Measurements from ENCODE around the gene DCDC1.

Gene DCDC1

GRCh38 chr11:31369348-31370329 lies at the start of gene DCDC1, which contains the start of gene DNAJC24:
Gene DCDC1, minus strand, starts transcription at chr11:31369739. Its CDS starts 41,459 bp downstream, at chr11:31328280.
Gene DNAJC24, plus strand, starts transcription at chr11:31369860. Its CDS starts 889 bp downstream, at chr11:31370749.
- peak; percentile 95 for DNase-seq (ENCODE audit: low read depth, low spot score)
- Histone ChIP-seq H3K9me3 (ENCODE audit: control insufficient read depth, insufficient read depth, low read length) (no peaks in the 10 kb centered on the region), H3K27me3 (ENCODE audit: control insufficient read depth, insufficient read depth, low read length) (no peaks in the 10 kb centered on the region), H3K27ac (ENCODE audit: low read length) (no peak within 1 kb of the TSS), H3K4me3 (ENCODE audit: low read length) (peak within 1 kb of the TSS; percentile 63; the same call in 1 of the 2 replicates), H3K36me3 (ENCODE audit: control insufficient read depth, insufficient read depth, low read length) (no peaks in the 10 kb centered on the region), H3K4me1 (ENCODE audit: control insufficient read depth, insufficient read depth, low read length) (no peaks in the 10 kb centered on the region)
- WGBS (ENCODE audit: insufficient coverage, insufficient read length) = no CpG with 5 or more reads among the region's 53 CpGs

- Histone ChIP-seq H3K4me3 (ENCODE audit: low read length) (no peak overlapping the region), H3K4me1 (ENCODE audit: control insufficient read depth, insufficient read depth, low read length) (no peaks in the 10 kb centered on the region), H3K9me3 (ENCODE audit: control insufficient read depth, insufficient read depth, low read length) (no peaks in the 10 kb centered on the region), H3K27ac (ENCODE audit: low read length) (no peak overlapping the region), H3K36me3 (ENCODE audit: control insufficient read depth, insufficient read depth, low read length) (no peaks in the 10 kb centered on the region), H3K27me3 (ENCODE audit: control insufficient read depth, insufficient read depth, low read length) (no peaks in the 10 kb centered on the region)
- no peak for DNase-seq (ENCODE audit: low read depth, low spot score)
- WGBS (ENCODE audit: insufficient coverage, insufficient read length) = no CpG with 5 or more reads among the region's 3 CpGs
Measured at GRCh38 chr11:31419138-31419537, 49.6 kb upstream of the DCDC1 start.

GRCh38 chr11:31417816-31418215 lies 48.3 kb upstream of the DCDC1 start:
- H3K4me3 ChIP-seq (ENCODE audit: low read length) = no peak overlapping the region
- no peaks in the 10 kb centered on the region for H3K4me1 ChIP-seq (ENCODE audit: control insufficient read depth, insufficient read depth, low read length)
- no peaks in the 10 kb centered on the region for H3K27me3 ChIP-seq (ENCODE audit: control insufficient read depth, insufficient read depth, low read length)
- no peak for DNase-seq (ENCODE audit: low read depth, low spot score)
- H3K27ac ChIP-seq (ENCODE audit: low read length) = no peak overlapping the region
- H3K9me3 ChIP-seq (ENCODE audit: control insufficient read depth, insufficient read depth, low read length) = no peaks in the 10 kb centered on the region
- no peaks in the 10 kb centered on the region for H3K36me3 ChIP-seq (ENCODE audit: control insufficient read depth, insufficient read depth, low read length)
- WGBS (ENCODE audit: insufficient coverage, insufficient read length) = no CpG with 5 or more reads among the region's 2 CpGs

GRCh38 chr11:31417357-31417756 lies 47.8 kb upstream of the DCDC1 start:
- Histone ChIP-seq H3K36me3 (ENCODE audit: control insufficient read depth, insufficient read depth, low read length) (no peaks in the 10 kb centered on the region), H3K9me3 (ENCODE audit: control insufficient read depth, insufficient read depth, low read length) (no peaks in the 10 kb centered on the region), H3K4me3 (ENCODE audit: low read length) (no peak overlapping the region), H3K4me1 (ENCODE audit: control insufficient read depth, insufficient read depth, low read length) (no peaks in the 10 kb centered on the region), H3K27me3 (ENCODE audit: control insufficient read depth, insufficient read depth, low read length) (no peaks in the 10 kb centered on the region), H3K27ac (ENCODE audit: low read length) (no peak overlapping the region)
- no CpG with 5 or more reads among the region's 1 CpG for WGBS (ENCODE audit: insufficient coverage, insufficient read length)
- no peak for DNase-seq (ENCODE audit: low read depth, low spot score)

GRCh38 chr11:31415435-31415834 lies 45.9 kb upstream of the DCDC1 start:
- H3K36me3 ChIP-seq (ENCODE audit: control insufficient read depth, insufficient read depth, low read length) = no peaks in the 10 kb centered on the region
- no peaks in the 10 kb centered on the region for H3K27me3 ChIP-seq (ENCODE audit: control insufficient read depth, insufficient read depth, low read length)
- H3K4me3 ChIP-seq (ENCODE audit: low read length) = no peak overlapping the region
- no peak for DNase-seq (ENCODE audit: low read depth, low spot score)
- no peak overlapping the region for H3K27ac ChIP-seq (ENCODE audit: low read length)
- H3K9me3 ChIP-seq (ENCODE audit: control insufficient read depth, insufficient read depth, low read length) = no peaks in the 10 kb centered on the region
- WGBS (ENCODE audit: insufficient coverage, insufficient read length) = no CpG with 5 or more reads among the region's 4 CpGs
- H3K4me1 ChIP-seq (ENCODE audit: control insufficient read depth, insufficient read depth, low read length) = no peaks in the 10 kb centered on the region

GRCh38 chr11:31414338-31414737 lies 44.8 kb upstream of the DCDC1 start:
- Histone ChIP-seq H3K4me1 (ENCODE audit: control insufficient read depth, insufficient read depth, low read length) (no peaks in the 10 kb centered on the region), H3K36me3 (ENCODE audit: control insufficient read depth, insufficient read depth, low read length) (no peaks in the 10 kb centered on the region), H3K9me3 (ENCODE audit: control insufficient read depth, insufficient read depth, low read length) (no peaks in the 10 kb centered on the region), H3K4me3 (ENCODE audit: low read length) (no peak overlapping the region), H3K27ac (ENCODE audit: low read length) (no peak overlapping the region), H3K27me3 (ENCODE audit: control insufficient read depth, insufficient read depth, low read length) (no peaks in the 10 kb centered on the region)
- no peak for DNase-seq (ENCODE audit: low read depth, low spot score)
- 100% methylated on average over 1 of the region's 3 CpGs for WGBS (ENCODE audit: insufficient coverage, insufficient read length)

- H3K36me3 ChIP-seq (ENCODE audit: control insufficient read depth, insufficient read depth, low read length) = no peaks in the 10 kb centered on the region
- no peak overlapping the region for H3K27ac ChIP-seq (ENCODE audit: low read length)
- H3K4me1 ChIP-seq (ENCODE audit: control insufficient read depth, insufficient read depth, low read length) = no peaks in the 10 kb centered on the region
- no peak overlapping the region for H3K4me3 ChIP-seq (ENCODE audit: low read length)
- H3K9me3 ChIP-seq (ENCODE audit: control insufficient read depth, insufficient read depth, low read length) = no peaks in the 10 kb centered on the region
- no peak for DNase-seq (ENCODE audit: low read depth, low spot score)
- no peaks in the 10 kb centered on the region for H3K27me3 ChIP-seq (ENCODE audit: control insufficient read depth, insufficient read depth, low read length)
- no CpG with 5 or more reads among the region's 2 CpGs for WGBS (ENCODE audit: insufficient coverage, insufficient read length)
Measured at GRCh38 chr11:31412946-31413345, 43.4 kb upstream of the DCDC1 start.

GRCh38 chr11:31408201-31408600 lies 38.7 kb upstream of the DCDC1 start:
- Histone ChIP-seq H3K9me3 (ENCODE audit: control insufficient read depth, insufficient read depth, low read length) (no peaks in the 10 kb centered on the region), H3K4me1 (ENCODE audit: control insufficient read depth, insufficient read depth, low read length) (no peaks in the 10 kb centered on the region), H3K36me3 (ENCODE audit: control insufficient read depth, insufficient read depth, low read length) (no peaks in the 10 kb centered on the region), H3K27ac (ENCODE audit: low read length) (no peak overlapping the region), H3K4me3 (ENCODE audit: low read length) (no peak overlapping the region), H3K27me3 (ENCODE audit: control insufficient read depth, insufficient read depth, low read length) (no peaks in the 10 kb centered on the region)
- no CpG with 5 or more reads among the region's 2 CpGs for WGBS (ENCODE audit: insufficient coverage, insufficient read length)
- no peak for DNase-seq (ENCODE audit: low read depth, low spot score)

GRCh38 chr11:31404614-31405013 lies 35.1 kb upstream of the DCDC1 start:
- Histone ChIP-seq H3K4me1 (ENCODE audit: control insufficient read depth, insufficient read depth, low read length) (no peaks in the 10 kb centered on the region), H3K27ac (ENCODE audit: low read length) (no peak overlapping the region), H3K4me3 (ENCODE audit: low read length) (no peak overlapping the region), H3K9me3 (ENCODE audit: control insufficient read depth, insufficient read depth, low read length) (no peaks in the 10 kb centered on the region), H3K36me3 (ENCODE audit: control insufficient read depth, insufficient read depth, low read length) (no peaks in the 10 kb centered on the region), H3K27me3 (ENCODE audit: control insufficient read depth, insufficient read depth, low read length) (no peaks in the 10 kb centered on the region)
- no peak for DNase-seq (ENCODE audit: low read depth, low spot score)

GRCh38 chr11:31397239-31397834 lies 27.8 kb upstream of the DCDC1 start:
- WGBS (ENCODE audit: insufficient coverage, insufficient read length) = no CpG with 5 or more reads among the region's 5 CpGs
- Histone ChIP-seq H3K36me3 (ENCODE audit: control insufficient read depth, insufficient read depth, low read length) (no peaks in the 10 kb centered on the region), H3K4me1 (ENCODE audit: control insufficient read depth, insufficient read depth, low read length) (no peaks in the 10 kb centered on the region)

More at GRCh38 chr11:31397239-31397834, 27.8 kb upstream of the DCDC1 start:
- DNase-seq (ENCODE audit: low read depth, low spot score) = no peak
- no peaks in the 10 kb centered on the region for H3K27me3 ChIP-seq (ENCODE audit: control insufficient read depth, insufficient read depth, low read length)
- H3K9me3 ChIP-seq (ENCODE audit: control insufficient read depth, insufficient read depth, low read length) = no peaks in the 10 kb centered on the region
- no peak overlapping the region for H3K4me3 ChIP-seq (ENCODE audit: low read length)
- H3K27ac ChIP-seq (ENCODE audit: low read length) = no peak overlapping the region

Measured in iPS DF 6.9 (cell line).